ENCODE measurements around the gene NGEF.

DNA sequence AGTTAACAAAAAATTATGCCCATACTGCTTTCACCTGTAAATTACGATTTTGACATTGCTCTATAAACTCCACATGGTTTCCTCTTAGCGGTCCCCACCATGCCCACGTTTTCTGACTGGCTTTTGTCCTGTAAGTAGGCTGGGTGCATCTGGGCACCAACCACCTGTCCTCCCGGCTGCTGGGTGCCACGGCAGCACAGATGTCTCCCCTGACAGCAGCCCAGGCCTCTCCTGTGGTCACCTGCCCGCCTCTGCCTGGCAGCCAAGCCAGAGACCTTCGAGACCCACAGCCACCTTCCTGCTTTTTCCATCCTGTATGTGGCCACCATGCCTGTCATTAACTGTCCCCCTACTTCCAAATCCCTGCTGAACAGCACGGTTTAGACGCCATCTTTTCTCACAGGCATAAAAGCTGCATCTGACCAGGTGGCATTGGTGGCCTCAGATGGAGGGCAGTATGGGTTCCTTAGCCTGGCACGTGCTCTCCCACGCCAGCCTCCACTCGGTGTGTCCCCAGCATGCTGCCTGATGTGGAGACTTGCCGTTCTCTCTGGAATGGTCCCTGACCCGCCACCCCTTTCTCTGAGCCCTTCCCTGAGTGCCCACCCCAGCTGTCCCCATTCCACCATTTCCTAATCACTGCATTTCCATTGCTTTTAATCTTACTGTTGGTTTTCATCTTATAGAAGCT, 124.1 kb downstream of the NGEF start:
- TF ChIP-seq CTCF (IDR thresholded peaks at IDR 0.05) (no peak), POLR2A (IDR thresholded peaks at IDR 0.05) (no peak)
